Measurements from ENCODE around the gene STRBP.
"Not testable (repeated sequence)": the region's sequence is repeated elsewhere in the genome, so short reads cannot be mapped to it uniquely, and the experiment has no call there.

STRBP gene

DNA sequence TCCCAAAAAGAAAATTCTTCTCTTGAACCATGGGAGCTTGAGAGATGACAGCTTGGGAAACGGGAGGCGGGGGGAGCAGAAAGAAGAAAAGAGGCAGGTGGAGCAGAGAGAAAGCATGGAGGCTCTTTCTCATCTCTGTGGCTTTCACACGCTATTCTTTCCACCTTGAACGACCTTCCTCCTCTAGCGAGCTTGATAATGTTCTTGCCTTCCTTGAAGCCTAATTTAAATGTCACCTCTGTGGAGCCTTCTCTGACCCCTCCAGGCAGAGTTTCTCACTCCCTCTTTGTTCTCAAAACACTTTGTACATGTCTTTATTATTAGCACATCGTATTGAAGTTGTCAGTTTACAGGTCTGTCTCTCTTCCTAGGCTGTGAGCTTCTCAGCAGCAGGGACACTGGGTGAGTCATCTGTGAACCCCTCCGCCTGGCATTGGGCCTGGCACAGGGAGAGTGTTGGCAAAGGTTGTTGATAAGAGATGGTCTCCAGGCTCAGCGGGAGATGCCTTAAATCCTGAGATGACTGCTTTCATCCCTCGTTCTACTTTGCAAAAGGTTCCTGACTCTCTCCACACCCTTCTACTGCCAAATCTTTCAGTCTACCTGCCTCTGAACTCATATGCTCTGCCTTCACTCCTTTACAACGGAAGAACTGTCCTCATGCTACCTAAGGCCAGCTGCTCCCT, 14.1 kb upstream of the STRBP start:
- DNase-seq, result no peak

DNA sequence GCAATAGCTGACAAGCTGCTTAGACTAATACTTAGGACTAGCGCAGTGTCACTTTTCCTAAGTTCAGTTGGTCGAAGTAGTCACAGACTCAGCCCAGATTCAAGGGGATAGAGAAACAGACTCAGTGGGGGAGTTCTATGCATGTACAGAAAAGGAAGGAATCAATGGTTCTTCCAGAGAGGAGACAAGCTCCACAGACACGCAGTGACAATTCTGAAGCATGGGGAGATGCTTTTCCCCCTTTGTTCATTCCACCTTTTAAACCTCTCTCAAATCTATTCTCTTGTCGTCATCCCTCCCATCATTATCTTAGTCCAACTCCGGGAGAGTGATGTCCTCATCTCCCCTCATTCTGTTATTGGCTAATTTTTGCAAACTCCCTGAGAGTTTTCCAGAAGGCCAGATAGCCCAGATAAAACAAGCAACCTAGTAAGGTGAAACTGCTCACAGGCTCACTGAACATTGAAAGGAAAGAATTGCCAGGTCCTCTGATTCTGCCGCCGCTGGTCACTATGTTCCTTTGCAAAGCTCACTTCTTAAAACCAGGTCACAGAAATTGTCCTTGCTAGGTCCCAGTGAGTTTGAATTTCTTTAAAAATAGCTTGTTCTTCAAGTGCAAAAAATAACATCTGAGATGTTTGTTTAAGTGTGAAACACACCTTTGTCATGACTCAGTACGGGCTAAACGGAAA, 13.4 kb upstream of the STRBP start:
- no peak for DNase-seq

GRCh38 chr9:123278879-123279493, 10.6 kb upstream of the STRBP start:
- not testable (repeated sequence) for DNase-seq

DNA sequence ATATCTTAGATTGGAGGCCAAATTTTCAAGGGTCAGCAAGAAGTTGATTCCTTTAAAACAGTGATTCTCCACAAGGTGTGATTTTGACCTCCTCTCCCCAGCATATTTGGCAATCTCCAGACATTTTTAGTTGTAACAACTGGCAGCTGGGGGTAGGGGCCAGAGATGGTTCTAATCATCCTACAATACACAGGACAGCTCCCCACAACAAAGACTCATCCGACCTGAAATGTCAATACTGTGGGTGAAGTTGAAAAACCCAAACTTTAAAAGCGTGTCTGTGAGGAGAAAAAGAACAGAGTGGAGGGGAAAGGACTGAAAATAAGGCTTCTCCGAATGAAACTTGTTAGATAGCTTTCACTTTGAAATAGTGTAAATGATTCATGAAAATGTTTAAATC, 10.0 kb upstream of the STRBP start:
- DNase-seq, result no peak

GRCh38 chr9:123276551-123276950, 8.2 kb upstream of the STRBP start:
- DNase-seq, result no peak

DNA sequence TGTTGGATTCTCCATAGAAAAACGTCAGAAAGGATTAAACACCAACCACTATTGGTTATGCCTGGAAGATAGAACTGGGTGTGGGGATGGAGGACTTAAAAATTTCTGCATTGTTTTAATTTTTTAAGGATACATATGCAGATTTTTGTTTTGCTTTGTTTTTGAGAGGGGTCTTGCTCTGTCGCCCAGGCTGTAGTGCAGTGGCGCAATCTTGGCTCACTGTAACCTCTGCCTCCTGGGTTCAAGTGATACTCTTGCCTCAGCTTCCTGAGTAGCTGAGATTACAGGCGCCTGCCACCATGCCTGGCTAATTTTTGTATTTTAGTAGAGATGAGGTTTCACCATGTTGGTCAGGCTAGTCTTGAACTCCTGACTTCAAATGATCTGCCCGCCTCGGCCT, 2.7 kb upstream of the STRBP start:
- not testable (repeated sequence) for DNase-seq

GRCh38 chr9:123269281-123269680, 895 bp upstream of the STRBP start:
- no peak for DNase-seq

DNA sequence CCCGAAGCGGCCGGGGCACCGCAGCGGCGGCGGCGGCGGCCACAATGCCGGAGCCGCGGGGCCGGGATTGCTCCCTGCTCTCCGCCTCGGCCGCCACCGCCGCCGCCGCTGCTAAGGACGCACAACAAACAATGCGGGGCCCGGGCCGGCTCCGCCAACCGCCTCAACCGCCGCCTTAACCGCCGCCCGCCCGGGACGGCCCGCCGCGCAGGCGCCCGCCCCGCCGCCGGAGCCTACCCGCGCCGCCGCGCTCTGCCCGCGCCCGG, 254 bp downstream of the STRBP start:
- no peak for DNase-seq

- DNase-seq, result no peak
Observed at GRCh38 chr9:123267481-123268198, 746 bp downstream of the STRBP start.

DNA sequence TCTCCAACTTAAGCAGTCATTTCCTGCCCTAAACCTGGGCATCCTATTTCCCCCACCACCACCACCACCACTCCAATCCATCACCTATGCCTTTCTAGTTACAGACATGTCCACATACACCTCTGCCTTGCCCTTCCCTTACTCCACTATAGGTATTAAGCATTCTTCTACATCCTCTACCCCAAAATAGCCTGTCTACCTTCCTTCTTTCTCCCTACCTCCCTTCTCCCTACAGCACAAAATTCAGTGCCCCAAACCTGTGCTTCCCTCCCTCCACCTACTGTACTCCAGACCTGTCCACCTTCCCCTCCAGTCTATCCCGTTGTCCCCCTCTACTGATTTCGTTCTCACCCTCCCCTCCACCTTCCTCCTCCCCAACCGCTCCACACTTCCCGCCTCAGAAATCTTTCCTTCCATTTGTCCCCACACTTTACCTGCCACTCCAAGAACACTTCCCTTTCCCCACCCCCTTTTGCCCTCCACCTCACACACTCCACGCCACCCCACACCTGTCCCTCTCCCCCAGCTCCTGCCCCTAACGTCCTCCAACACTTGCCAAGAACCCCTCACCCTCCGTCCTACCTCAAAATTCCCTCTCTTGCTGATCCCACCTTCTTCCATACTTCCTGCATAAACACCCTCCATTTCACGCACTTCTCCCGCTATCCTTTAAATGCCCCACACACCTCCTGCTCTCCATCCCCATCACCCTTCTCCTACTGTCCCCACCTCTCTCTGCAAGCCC, 1.6 kb downstream of the STRBP start:
- no peak for DNase-seq

DNA sequence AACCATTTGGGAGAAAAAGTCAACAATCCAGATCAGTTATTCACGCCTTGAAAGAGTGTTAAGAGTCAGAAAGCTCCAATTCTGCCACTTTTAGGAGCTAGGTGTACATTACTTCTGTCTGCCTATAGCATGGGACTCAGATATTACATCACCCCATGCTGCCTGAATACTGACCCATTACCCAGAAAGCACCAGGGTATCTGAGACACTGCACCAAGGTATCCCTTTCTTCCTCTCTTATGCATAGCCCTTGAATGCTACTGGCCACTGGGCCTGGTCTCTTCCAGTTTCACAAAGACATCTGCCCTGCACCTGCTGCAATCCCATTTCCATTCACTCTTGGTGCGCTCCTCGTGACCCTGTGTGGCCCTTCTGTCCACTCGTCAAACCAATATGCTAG, 2.6 kb downstream of the STRBP start:
- DNase-seq, result no peak

DNA sequence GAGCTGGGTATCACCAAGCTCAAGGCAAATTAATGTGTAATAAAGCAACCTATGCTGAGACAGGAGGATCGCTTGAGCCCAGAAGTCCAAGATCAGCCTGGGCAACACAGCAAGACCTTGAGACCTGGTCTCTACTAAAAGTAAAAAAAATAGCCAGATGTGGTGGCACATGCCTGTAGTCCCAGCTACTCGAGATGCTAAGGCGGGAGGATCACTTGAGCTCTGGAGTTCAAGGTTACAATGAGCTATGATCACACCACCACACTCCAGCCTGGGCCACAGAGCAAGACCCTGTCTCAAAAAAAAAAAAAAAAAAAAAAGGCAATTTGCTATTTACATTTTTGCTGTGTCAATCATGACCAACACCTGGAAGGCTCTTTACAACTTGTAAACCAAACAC, 5.2 kb downstream of the STRBP start:
- no peak for DNase-seq

DNA sequence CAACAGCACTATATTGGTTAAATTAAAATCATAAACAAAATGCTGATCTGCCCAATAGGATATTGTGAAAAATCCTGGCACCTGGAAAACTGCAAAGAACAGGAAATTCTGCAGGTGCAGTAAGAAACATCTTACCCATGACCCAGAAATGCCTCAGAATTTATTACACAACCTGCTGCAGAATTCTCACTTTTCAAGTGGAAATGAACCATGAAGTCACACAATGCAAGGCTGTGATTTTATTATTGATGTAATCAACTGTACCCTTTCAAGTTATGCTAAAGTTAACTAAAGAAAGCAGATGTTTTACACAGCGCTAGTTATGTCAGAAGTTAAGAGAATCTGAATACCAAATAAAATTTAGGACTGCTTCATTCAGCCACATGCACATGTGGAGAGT, 6.0 kb downstream of the STRBP start:
- no peak for DNase-seq

GRCh38 chr9:123261006-123261677, 7.2 kb downstream of the STRBP start:
- DNase-seq, result no peak

DNA sequence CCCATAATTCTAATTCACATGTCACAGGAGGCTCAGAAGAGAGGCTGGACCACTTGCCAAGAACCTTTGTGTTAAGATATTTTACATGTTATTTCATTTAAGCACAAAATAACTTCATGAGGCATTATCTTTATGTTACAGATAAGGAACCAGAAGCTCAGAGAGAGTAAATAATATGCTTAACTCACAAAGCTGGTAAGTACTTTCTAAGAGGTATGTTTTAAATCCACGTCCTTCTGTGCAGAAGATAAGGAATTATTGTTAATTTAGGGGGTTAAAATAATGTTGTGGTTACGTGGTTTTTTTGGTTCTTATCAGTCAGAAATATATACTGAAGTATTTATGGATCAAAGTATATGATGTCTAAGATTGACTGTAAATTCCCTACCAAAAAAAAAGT, 8.0 kb downstream of the STRBP start:
- no peak for DNase-seq

DNA sequence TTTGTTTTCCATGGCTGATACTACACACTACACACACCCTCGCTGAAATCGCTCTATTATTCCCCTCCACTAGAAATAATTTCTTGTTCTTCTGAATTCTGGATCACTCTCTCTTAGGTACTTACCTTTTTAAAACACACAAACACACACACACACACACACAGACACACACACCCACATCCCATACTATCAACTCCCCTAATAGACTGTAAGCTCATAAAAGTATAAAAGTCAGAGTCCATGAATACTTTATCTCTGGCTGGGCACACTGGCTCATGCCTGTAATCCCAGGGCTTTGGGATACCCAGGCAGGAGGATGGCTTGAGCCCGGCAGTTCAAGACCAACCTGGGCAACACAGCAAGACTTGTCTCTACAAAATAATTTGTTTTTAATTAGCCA, 11.1 kb downstream of the STRBP start:
- DNase-seq, result no peak

GRCh38 chr9:123255718-123256117, 12.7 kb downstream of the STRBP start:
- DNase-seq, result no peak

DNA sequence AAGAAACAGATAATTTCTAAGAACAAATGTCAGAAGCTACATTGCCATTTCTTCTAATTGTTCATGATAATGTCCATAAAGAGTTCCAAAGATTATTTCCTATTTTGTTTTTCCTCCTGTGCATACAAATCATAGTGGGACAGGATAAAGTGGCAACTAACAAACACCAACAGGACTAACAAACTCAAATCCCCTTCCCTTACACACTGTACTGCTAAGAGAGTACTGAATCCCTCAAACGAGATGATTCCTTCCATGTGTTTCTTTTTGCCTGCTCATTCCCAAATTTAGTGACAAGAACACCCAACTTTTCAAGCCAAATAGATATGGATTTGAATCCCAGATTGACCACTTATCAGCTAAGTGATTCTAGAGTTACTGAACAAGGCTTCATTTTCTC, 15.2 kb downstream of the STRBP start:
- no peak for DNase-seq

- no peak for DNase-seq
Observed at GRCh38 chr9:123251741-123252140, 16.6 kb downstream of the STRBP start.

DNA sequence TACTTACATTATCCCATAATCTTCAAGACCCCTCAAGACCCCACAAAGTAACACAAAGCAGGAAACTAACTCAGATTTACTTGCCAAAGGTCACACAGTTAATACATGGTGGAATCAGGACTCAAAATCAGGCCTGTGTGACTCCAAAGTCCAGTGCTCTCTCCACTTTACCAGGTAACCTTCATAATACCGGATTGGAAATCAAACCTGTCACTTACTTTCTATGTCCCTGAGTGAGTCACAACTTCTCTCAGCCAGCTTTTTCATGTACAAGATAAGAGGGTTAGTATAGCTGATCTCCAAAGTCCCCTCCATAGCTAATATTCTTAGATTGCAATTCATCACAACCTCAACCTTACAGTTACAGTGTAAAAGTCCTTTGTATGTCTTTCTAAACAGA, 17.1 kb downstream of the STRBP start:
- DNase-seq, result no peak

- DNase-seq, result no peak
Observed at GRCh38 chr9:123250504-123250903, 17.9 kb downstream of the STRBP start.

GRCh38 chr9:123249162-123249561, 19.2 kb downstream of the STRBP start:
- DNase-seq, result not testable (repeated sequence)

DNA sequence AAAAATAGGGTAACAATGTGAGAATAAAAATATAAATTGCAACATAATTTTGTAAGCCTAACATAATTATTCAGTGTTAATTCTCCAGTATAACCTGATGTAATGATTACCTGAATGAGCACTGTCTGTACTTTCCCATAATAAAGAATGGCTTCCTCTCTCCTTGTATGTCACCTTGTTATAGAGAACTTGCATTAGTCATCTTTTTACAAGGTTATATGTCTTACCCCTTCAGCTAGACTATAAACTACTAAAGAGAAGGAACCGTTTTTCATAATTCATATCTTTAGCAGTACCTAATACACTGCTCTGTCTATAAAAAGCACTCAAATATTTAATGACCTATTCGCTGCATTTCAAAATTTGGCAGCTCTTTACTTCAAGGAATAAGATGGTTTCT, 19.8 kb downstream of the STRBP start:
- DNase-seq, result no peak
